HG02973 (cell line): ENCODE results near the gene APOB.

Experiments used
- ATAC-seq: cut with Tn5 transposase; IDR thresholded peaks from one replicate; pipeline ENCODE4 v1.9.1; 2021; ENCODE audit warnings: moderate library complexity; ENCODE audit not compliant: unreplicated experiment

Gene APOB

GRCh38 chr2:20953146-20953824 lies 90.6 kb downstream of the APOB start:
- ATAC-seq: no peak
